CD4-positive, alpha-beta T cell (primary cell): ENCODE measurements around the gene CDK5RAP2. TPM values are rescaled to one million over a fixed set of nuclear protein-coding genes. Genes with fewer than 3 reads are reported as not detected.

ENCODE experiments used
- ATAC-seq: fragments of 200-7000 bp; cut with Tn5 transposase; one replicate; pipeline ENCODE4 v1.10.0; 2022; ENCODE audit warnings: mild to moderate bottlenecking; ENCODE audit not compliant: poor library complexity
- CTCF ChIA-PET: fragments of 350-600 bp; sonication (Branson Sonifier 250); formaldehyde crosslinking; loops from one replicate; lab custom pipeline; 2021; ENCODE audit warnings: antibody characterized with exemption, inconsistent platforms; lab: Charles Lee
- POLR2A ChIA-PET: fragments of 350-600 bp; sonication (Branson Sonifier 250); formaldehyde crosslinking; loops from one replicate; lab custom pipeline; 2021; ENCODE audit warnings: antibody characterized with exemption, inconsistent platforms; lab: Charles Lee
- DNase-seq, 14 experiments: peaks; one replicate each; pipeline ENCODE4 v3.0.0-alpha.2; 2013 to 2020; ENCODE audit warnings: mixed read lengths in 2 of 14
- H3K27ac ChIP-seq, 2 donors: one replicate each; pipeline versions ENCODE4 v1.5.1 to v1.7.0; 2013; ENCODE audit warnings: low read length in 2 of 2, low read depth in 1 of 2, mild to moderate bottlenecking in 1 of 2
- H3K27me3 ChIP-seq, 2 experiments: 1 replicate in 1 of 2; 2 replicates in 1 of 2; pipeline versions ENCODE4 v1.6.1 to v1.7.0; 2013; ENCODE audit warnings: low read length in 2 of 2, control low read depth in 1 of 2, mild to moderate bottlenecking in 1 of 2, moderate library complexity in 1 of 2; ENCODE audit not compliant: insufficient read depth in 2 of 2, control insufficient read depth in 1 of 2
- H3K36me3 ChIP-seq: one replicate; pipeline ENCODE4 v1.6.1; 2013; ENCODE audit warnings: low read length, control low read depth; ENCODE audit not compliant: insufficient read depth
- H3K4me1 ChIP-seq: one replicate; pipeline ENCODE4 v1.6.1; 2013; ENCODE audit warnings: low read length, control low read depth; ENCODE audit not compliant: insufficient read depth
- H3K4me3 ChIP-seq: one replicate; pipeline ENCODE4 v1.5.1; 2013; ENCODE audit warnings: mild to moderate bottlenecking, low read length, moderate library complexity
- H3K9me3 ChIP-seq, 2 experiments: 1 replicate in 1 of 2; 2 replicates in 1 of 2; pipeline versions ENCODE4 v1.6.1 to v1.7.0; 2013; ENCODE audit warnings: low read length in 2 of 2, mild to moderate bottlenecking in 2 of 2, control low read depth in 1 of 2, moderate library complexity in 1 of 2; ENCODE audit not compliant: control insufficient read depth in 1 of 2, insufficient read depth in 1 of 2
- H3K27ac Mint-ChIP-seq: one replicate; pipeline ENCODE4 v1.8.0; 2020; ENCODE audit warnings: mixed read lengths
- H3K27me3 Mint-ChIP-seq: one replicate; pipeline ENCODE4 v1.8.0; 2021; ENCODE audit warnings: mixed read lengths
- H3K36me3 Mint-ChIP-seq: one replicate; pipeline ENCODE4 v1.8.0; 2021; ENCODE audit warnings: low read depth, mixed read lengths
- H3K4me1 Mint-ChIP-seq: one replicate; pipeline ENCODE4 v1.8.0; 2021; ENCODE audit warnings: low read depth, mixed read lengths
- H3K4me3 Mint-ChIP-seq: one replicate; pipeline ENCODE4 v1.8.0; 2020; ENCODE audit warnings: mild to moderate bottlenecking, mixed read lengths
- H3K9me3 Mint-ChIP-seq: one replicate; pipeline ENCODE4 v1.8.0; 2020; ENCODE audit warnings: mixed read lengths
- CTCF ChIP-seq: fragments of 200-600 bp; IDR thresholded peaks from one replicate; pipeline ENCODE4 v1.8.0; 2022; ENCODE audit warnings: antibody characterized with exemption, mild to moderate bottlenecking
- intact Hi-C, 2 experiments: fragments of 100-400 bp; cut with DNase I in 1 of 2; cut with micrococcal nuclease in 1 of 2; formaldehyde crosslinking; loops; one replicate each; pipeline versions ENCODE4 v1.15.1 to v1.9.0; 2023 to 2025; cut with DNase I, micrococcal nuclease
- total RNA-seq, 174 experiments: library from RNA in 2 of 174; stranded (reverse) in 2 of 174; gene quantifications; one replicate each; pipeline ENCODE4 v1.2.3 and lab custom pipeline; 2021 to 2026

CDK5RAP2 gene
- total RNA-seq, 2 experiments from 2014 or later = 55.0 to 56.0 TPM

GRCh38 chr9:120616966-120617935 is 37.3 kb upstream of the CDK5RAP2 start:
- intact Hi-C loops = no loop called here
- no peak for TF ChIP-seq CTCF
- no peaks in the 10 kb centered on the region for H3K9me3 ChIP-seq
- peaks cover 4% of the 10 kb centered on the region for H3K4me1 Mint-ChIP-seq
- ChIA-PET POLR2A (interaction anchor here (0.5 kb wide), 1 partner anchor 80 kb away, joined by 3 read pairs; no protein-coding TSS in a partner anchor), CTCF (interaction anchor here (0.6 to 1.2 kb wide), 2 partner anchors 29 to 703 kb away, joined by 3 read pairs; no protein-coding TSS in a partner anchor)
- DNase-seq (no peak), ATAC-seq (no peak)
- peaks cover 13% of the 10 kb centered on the region for H3K36me3 Mint-ChIP-seq
- no peaks in the 10 kb centered on the region for H3K27me3 Mint-ChIP-seq
- H3K9me3 Mint-ChIP-seq = no peaks in the 10 kb centered on the region
- H3K27ac Mint-ChIP-seq = no peak overlapping the region
- H3K4me3 Mint-ChIP-seq = no peak overlapping the region
- no peak overlapping the region for H3K4me3 ChIP-seq
- H3K27me3 ChIP-seq = no peaks in the 10 kb centered on the region
- H3K36me3 ChIP-seq = peaks cover 18% of the 10 kb centered on the region
- no peaks in the 10 kb centered on the region for H3K4me1 ChIP-seq
- no peak overlapping the region for H3K27ac ChIP-seq

DNA sequence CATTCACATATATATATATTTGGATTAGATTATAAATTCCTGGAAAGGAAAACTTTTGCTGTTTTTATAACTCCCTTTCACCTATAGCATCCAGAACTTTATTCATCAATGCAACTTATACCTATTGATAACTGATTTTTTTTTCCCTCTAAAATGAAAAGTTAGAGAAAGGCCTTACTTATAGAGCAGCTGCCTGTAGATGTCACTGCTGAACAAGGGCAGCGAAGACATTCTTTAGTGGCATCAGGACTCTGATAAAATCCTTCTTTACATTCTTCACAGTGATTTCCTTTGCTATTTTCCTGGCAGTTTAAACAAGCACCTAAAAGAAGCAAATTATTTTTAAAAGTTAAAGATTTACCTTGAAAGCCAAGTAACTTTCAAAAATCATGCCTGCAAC is 32.3 kb upstream of the CDK5RAP2 start:
- H3K36me3 ChIP-seq = peaks cover 13% of the 10 kb centered on the region
- H3K4me3 ChIP-seq = no peak overlapping the region
- Mint-ChIP-seq H3K36me3 (peaks cover 30% of the 10 kb centered on the region), H3K9me3 (no peaks in the 10 kb centered on the region), H3K4me1 (no peaks in the 10 kb centered on the region), H3K27ac (no peak overlapping the region), H3K27me3 (no peaks in the 10 kb centered on the region), H3K4me3 (no peak overlapping the region)
- no peak for TF ChIP-seq CTCF
- no peaks in the 10 kb centered on the region for H3K27me3 ChIP-seq
- H3K9me3 ChIP-seq = no peaks in the 10 kb centered on the region
- H3K4me1 ChIP-seq = no peaks in the 10 kb centered on the region
- no peak overlapping the region for H3K27ac ChIP-seq
- intact Hi-C loops = no loop called here
- POLR2A ChIA-PET = interaction anchor here (0.6 kb wide), 1 partner anchor 426 kb away, joined by 4 read pairs; no protein-coding TSS in a partner anchor
- ATAC-seq (no peak), DNase-seq (no peak)
- CTCF ChIA-PET = interaction anchor here (0.7 kb wide), 1 partner anchor 134 kb away, joined by 3 read pairs; no protein-coding TSS in a partner anchor

- ATAC-seq (no peak), DNase-seq (no peak)
- H3K4me3 Mint-ChIP-seq = no peak overlapping the region
- Histone ChIP-seq H3K4me1 (no peaks in the 10 kb centered on the region), H3K4me3 (no peak overlapping the region), H3K36me3 (peaks cover 18% of the 10 kb centered on the region), H3K27me3 (no peaks in the 10 kb centered on the region), H3K9me3 (no peaks in the 10 kb centered on the region), H3K27ac (no peak overlapping the region)
- no peaks in the 10 kb centered on the region for H3K9me3 Mint-ChIP-seq
- peaks cover 32% of the 10 kb centered on the region for H3K36me3 Mint-ChIP-seq
- no peaks in the 10 kb centered on the region for H3K4me1 Mint-ChIP-seq
- CTCF ChIA-PET = no interaction called here
- TF ChIP-seq CTCF = no peak
- no peaks in the 10 kb centered on the region for H3K27me3 Mint-ChIP-seq
- intact Hi-C loops = no loop called here
- no peak overlapping the region for H3K27ac Mint-ChIP-seq
- POLR2A ChIA-PET = interaction anchor here (0.6 kb wide), 1 partner anchor 189 kb away, joined by 3 read pairs; no protein-coding TSS in a partner anchor
Observed at GRCh38 chr9:120611690-120612068, 31.7 kb upstream of the CDK5RAP2 start.
